GM18520 (cell line): ENCODE data around the gene FGF22.
"Not testable (repeated sequence)": the region's sequence is repeated elsewhere in the genome, so short reads cannot be mapped to it uniquely, and the experiment has no call there.

ENCODE experiments used
- ATAC-seq: cut with Tn5 transposase; IDR thresholded peaks from one replicate; pipeline ENCODE4 v1.9.1; 2021; ENCODE audit not compliant: unreplicated experiment

The FGF22 gene

GRCh38 chr19:658059-658839 is 18.6 kb downstream of the FGF22 start:
- ATAC-seq: no peak

DNA sequence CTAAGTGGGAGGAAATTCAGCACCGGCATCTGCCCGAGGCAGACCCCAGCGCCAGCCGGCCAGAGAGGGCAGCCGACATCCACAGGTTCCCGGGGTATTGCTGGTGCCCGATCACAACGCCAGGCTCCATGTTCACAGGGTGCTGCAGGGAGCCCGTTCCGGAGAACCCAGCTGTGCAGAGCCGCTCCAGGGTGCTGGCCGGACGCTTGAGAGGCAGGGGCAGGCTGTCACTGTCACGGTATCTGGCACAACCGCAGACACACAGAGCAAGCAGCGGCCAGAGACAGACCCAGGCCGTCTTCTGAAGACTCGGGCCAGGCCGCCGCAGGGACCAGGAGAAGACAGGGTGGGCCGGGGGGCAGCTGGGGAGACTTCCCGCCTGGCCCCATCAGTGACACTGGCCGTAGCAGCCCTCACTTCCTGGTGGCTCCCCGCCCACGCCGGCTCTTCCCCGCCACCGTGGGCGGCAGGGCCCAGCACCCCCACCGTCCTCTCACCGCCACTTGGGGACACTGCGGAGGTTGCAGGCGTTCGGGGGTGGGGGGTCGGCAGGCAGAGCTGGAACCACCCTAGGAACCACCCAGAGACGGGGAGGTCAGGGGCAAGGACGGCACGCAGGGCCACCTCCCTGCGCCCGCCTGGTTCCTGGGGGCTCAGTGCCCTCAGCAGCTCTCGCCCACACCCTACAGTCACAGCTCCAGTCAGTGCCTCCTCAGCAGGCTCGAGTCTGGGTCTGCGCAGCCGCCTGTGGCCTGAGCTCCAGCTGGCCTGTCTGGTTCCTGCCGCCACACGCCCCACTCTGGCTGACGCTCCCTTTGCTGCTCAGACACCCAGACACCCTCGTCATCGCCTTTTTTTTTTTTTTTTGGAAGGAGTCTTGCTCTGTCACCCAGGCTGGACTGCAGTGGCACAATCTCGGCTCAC is 19.5 kb downstream of the FGF22 start:
- ATAC-seq: no peak

GRCh38 chr19:660793-661426 is 21.2 kb downstream of the FGF22 start:
- no peak for ATAC-seq

GRCh38 chr19:661427-662196 is 21.9 kb downstream of the FGF22 start:
- ATAC-seq: no peak

- peak; percentile 8 for ATAC-seq
Observed at GRCh38 chr19:662207-662961, 22.7 kb downstream of the FGF22 start.

- peak; percentile 39 for ATAC-seq
Observed at GRCh38 chr19:662962-663681, 23.4 kb downstream of the FGF22 start, which contains the start of gene RNF126. RNF126 (minus strand) TSS chr19:663214; CDS start chr19:663121, 93 bp downstream.

- ATAC-seq: no peak
Observed at GRCh38 chr19:663682-664117, 24.0 kb downstream of the FGF22 start.

GRCh38 chr19:664913-665443 is 25.3 kb downstream of the FGF22 start:
- ATAC-seq: no peak

GRCh38 chr19:666985-667573 is 27.4 kb downstream of the FGF22 start:
- not testable (repeated sequence) for ATAC-seq

DNA sequence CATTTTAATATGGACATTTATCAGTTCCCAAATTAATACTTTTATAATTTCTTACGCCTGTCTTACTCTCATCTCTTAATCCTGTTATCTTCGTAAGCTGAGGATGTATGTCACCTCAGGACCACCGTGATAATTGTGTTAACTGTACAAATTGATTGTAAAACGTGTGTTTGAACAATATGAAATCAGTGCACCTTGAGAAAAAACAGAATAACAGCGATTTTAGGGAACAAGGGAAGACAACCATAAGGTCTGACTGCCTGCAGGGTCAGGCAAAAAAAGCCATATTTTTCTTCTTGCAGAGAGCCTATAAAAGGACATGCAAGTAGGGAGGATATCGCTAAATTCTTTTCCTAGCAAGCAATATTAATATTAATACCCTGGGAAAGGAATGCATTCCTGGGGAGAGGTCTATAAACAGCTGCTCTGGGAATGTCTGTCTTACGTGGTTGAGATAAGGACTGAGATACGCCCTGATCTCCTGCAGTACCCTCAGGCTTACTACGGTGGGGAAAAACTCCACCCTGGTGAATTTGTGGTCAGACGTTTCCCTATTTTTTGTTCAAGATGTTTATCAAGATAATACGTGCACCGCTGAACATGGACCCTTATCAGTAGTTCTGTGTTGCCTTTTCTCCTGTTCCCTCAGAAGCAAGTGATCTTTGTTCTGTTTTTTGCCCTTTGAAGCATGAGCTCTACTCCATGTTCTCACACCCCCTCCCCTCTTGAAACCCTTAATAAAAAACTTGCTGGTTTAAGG is 29.2 kb downstream of the FGF22 start:
- ATAC-seq: not testable (repeated sequence)

GRCh38 chr19:670609-671075 is 31.0 kb downstream of the FGF22 start:
- no peak for ATAC-seq

DNA sequence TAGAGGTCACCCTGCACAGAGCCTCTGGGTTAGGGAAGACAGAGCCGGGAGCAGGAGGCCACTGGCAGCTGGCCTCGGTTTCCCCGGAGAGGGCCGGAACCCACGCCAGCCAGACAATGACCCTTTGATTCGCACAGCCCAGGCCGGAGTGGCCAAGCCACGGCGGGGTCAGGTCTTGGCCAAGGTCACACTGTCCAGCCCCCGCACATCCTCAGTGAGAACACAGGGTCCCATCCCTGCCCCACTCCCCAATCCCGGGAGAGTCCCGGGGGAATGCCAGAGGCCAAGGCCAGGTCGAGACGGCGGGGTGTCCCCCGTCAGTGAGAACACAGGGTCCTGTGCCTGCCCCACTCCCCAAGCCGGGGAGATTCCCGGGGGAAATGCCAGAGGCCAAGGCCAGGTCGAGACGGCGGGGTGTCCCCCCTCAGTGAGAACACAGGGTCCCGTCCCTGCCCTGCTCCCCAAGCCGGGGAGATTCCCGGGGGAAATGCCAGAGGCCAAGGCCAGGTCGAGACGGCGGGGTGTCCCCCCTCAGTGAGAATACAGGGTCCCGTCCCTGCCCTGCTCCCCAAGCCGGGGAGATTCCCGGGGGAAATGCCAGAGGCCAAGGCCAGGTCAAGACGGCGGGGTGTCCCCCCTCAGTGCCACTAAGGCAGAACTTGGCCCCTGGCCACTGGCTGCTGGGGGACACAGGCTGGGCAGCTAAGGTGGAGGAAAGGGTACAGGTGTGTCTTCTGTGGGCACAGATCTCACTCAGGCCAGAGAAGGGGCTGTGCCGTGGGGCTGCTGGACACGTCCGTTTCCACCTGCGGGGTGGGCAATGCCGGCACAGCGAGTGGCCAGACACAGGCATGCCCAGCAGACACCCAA is 34.8 kb downstream of the FGF22 start:
- no peak for ATAC-seq

DNA sequence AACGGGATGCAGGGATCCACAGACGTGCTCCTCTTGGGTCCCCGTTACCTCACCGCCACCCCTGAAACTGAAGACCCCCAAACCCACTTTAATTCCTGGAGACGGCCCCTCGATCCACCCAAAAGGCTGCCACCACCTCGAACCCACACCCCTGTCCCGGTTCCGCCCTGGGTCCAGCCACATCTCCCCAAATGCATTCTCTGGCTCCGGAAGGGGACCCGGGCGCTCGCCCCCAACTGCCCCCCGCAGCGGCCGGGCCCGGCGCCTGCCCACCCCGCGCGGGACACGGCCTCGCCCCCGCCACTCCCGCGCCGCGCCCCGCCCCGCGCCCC is 36.3 kb downstream of the FGF22 start:
- ATAC-seq: no peak

- ATAC-seq: no peak
Observed at GRCh38 chr19:676339-677105, 36.8 kb downstream of the FGF22 start, which contains the start of gene FSTL3. FSTL3 (plus strand) TSS chr19:676392; CDS start chr19:676424, 32 bp downstream.

GRCh38 chr19:677201-677600 is 37.5 kb downstream of the FGF22 start:
- ATAC-seq: no peak
